GM19395 (cell line): ENCODE data around the gene STX10.
A peak's percentile ranks its signal among the peaks of the same experiment; 100 is the strongest.
"Not testable (repeated sequence)": the region's sequence is repeated elsewhere in the genome, so short reads cannot be mapped to it uniquely, and the experiment has no call there.

Experiments used
- ATAC-seq: cut with Tn5 transposase; IDR thresholded peaks from one replicate; pipeline ENCODE4 v1.9.1; 2021; ENCODE audit warnings: mild to moderate bottlenecking, moderate library complexity; ENCODE audit not compliant: unreplicated experiment

Gene STX10

GRCh38 chr19:13165162-13165997, 15.2 kb upstream of the STX10 start:
- ATAC-seq: no peak

GRCh38 chr19:13164343-13165161, 14.4 kb upstream of the STX10 start:
- ATAC-seq: no peak

GRCh38 chr19:13163609-13164342, 13.6 kb upstream of the STX10 start:
- no peak for ATAC-seq

- peak; percentile 51 for ATAC-seq
Measured at GRCh38 chr19:13162724-13163608, 12.8 kb upstream of the STX10 start.

GRCh38 chr19:13160557-13160956, 10.4 kb upstream of the STX10 start:
- no peak for ATAC-seq

GRCh38 chr19:13159713-13160112, 9.5 kb upstream of the STX10 start:
- no peak for ATAC-seq

GRCh38 chr19:13155472-13156359, 5.5 kb upstream of the STX10 start:
- ATAC-seq: no peak

GRCh38 chr19:13154911-13155471, 4.8 kb upstream of the STX10 start:
- no peak for ATAC-seq

GRCh38 chr19:13154241-13154778, 4.1 kb upstream of the STX10 start:
- no peak for ATAC-seq

- ATAC-seq: no peak
Measured at GRCh38 chr19:13153569-13154240, 3.5 kb upstream of the STX10 start.

- peak; percentile 30 for ATAC-seq
Measured at GRCh38 chr19:13152974-13153568, 2.9 kb upstream of the STX10 start.

GRCh38 chr19:13152356-13152973, 2.3 kb upstream of the STX10 start:
- ATAC-seq: peak; percentile 1

GRCh38 chr19:13151605-13152355, 1.6 kb upstream of the STX10 start:
- peak; percentile 41 for ATAC-seq

- no peak for ATAC-seq
Measured at GRCh38 chr19:13150931-13151604, 893 bp upstream of the STX10 start.

- ATAC-seq: peak; percentile 2
Measured at GRCh38 chr19:13149628-13150186, 468 bp downstream of the STX10 start.

GRCh38 chr19:13149173-13149627, 975 bp downstream of the STX10 start:
- ATAC-seq: not testable (repeated sequence)
